ENCODE results near the gene VGLL4.

VGLL4 gene

GRCh38 chr3:11553436-11554235, 90.1 kb downstream of the VGLL4 start:
- in situ Hi-C loops (cut with HindIII; ENCODE audit: low sequenced_read_pairs) = no loop called here

GRCh38 chr3:11552289-11553264, 91.1 kb downstream of the VGLL4 start:
- in situ Hi-C loops (cut with HindIII; ENCODE audit: low sequenced_read_pairs) = no loop called here

- in situ Hi-C loops (cut with HindIII; ENCODE audit: low sequenced_read_pairs) = no loop called here
Observed at GRCh38 chr3:11551036-11551435, 92.7 kb downstream of the VGLL4 start.

- in situ Hi-C loops (cut with HindIII; ENCODE audit: low sequenced_read_pairs) = no loop called here
Observed at GRCh38 chr3:11549580-11550140, 94.1 kb downstream of the VGLL4 start.

GRCh38 chr3:11548721-11549131, 95.0 kb downstream of the VGLL4 start:
- in situ Hi-C loops (cut with HindIII; ENCODE audit: low sequenced_read_pairs) = no loop called here

- in situ Hi-C loops (cut with HindIII; ENCODE audit: low sequenced_read_pairs) = no loop called here
Observed at GRCh38 chr3:11547498-11547897, 96.2 kb downstream of the VGLL4 start.

GRCh38 chr3:11546657-11547302, 96.9 kb downstream of the VGLL4 start:
- in situ Hi-C loops (cut with HindIII; ENCODE audit: low sequenced_read_pairs) = no loop called here

GRCh38 chr3:11545186-11545851, 98.4 kb downstream of the VGLL4 start:
- in situ Hi-C loops (cut with HindIII; ENCODE audit: low sequenced_read_pairs) = no loop called here

- in situ Hi-C loops (cut with HindIII; ENCODE audit: low sequenced_read_pairs) = no loop called here
Observed at GRCh38 chr3:11544412-11545181, 99.1 kb downstream of the VGLL4 start.

GRCh38 chr3:11543948-11544387, 99.7 kb downstream of the VGLL4 start:
- in situ Hi-C loops (cut with HindIII; ENCODE audit: low sequenced_read_pairs) = no loop called here

GRCh38 chr3:11543141-11543947, 100.4 kb downstream of the VGLL4 start:
- in situ Hi-C loops (cut with HindIII; ENCODE audit: low sequenced_read_pairs) = no loop called here

- in situ Hi-C loops (cut with HindIII; ENCODE audit: low sequenced_read_pairs) = no loop called here
Observed at GRCh38 chr3:11542551-11542950, 101.2 kb downstream of the VGLL4 start.

- in situ Hi-C loops (cut with HindIII; ENCODE audit: low sequenced_read_pairs) = no loop called here
Observed at GRCh38 chr3:11541321-11542303, 102.1 kb downstream of the VGLL4 start.

GRCh38 chr3:11539677-11540076, 104.0 kb downstream of the VGLL4 start:
- in situ Hi-C loops (cut with HindIII; ENCODE audit: low sequenced_read_pairs) = no loop called here

- in situ Hi-C loops (cut with HindIII; ENCODE audit: low sequenced_read_pairs) = no loop called here
Observed at GRCh38 chr3:11539218-11539617, 104.5 kb downstream of the VGLL4 start.

- in situ Hi-C loops (cut with HindIII; ENCODE audit: low sequenced_read_pairs) = no loop called here
Observed at GRCh38 chr3:11538581-11538980, 105.1 kb downstream of the VGLL4 start.

GRCh38 chr3:11536936-11537612, 106.6 kb downstream of the VGLL4 start:
- in situ Hi-C loops (cut with HindIII; ENCODE audit: low sequenced_read_pairs) = no loop called here
